SK-N-SH treated with all-trans-retinoic acid at 6 μM for 48 hours (cell line): ENCODE data around the gene NID1.

Source experiments
- ARNTL ChIP-seq: fragments of 450-650 bp; formaldehyde crosslinking; IDR thresholded peaks from 2 replicates; pipeline ENCODE4 v1.5.0; 2020; ENCODE audit warnings: low read depth, mild to moderate bottlenecking, moderate library complexity, borderline replicate concordance
- CSDC2 ChIP-seq: fragments of 250-450 bp; sonication (Bioruptor Pico); IDR thresholded peaks from 2 replicates; pipeline ENCODE4 v1.5.0; 2020; ENCODE audit warnings: mild to moderate bottlenecking, moderate library complexity
- ISL1 ChIP-seq: fragments of 250-450 bp; sonication (Bioruptor Pico); IDR thresholded peaks from 2 replicates; pipeline ENCODE4 v2.1.2; 2022; ENCODE audit warnings: mild to moderate bottlenecking, moderate library complexity
- OSR1 ChIP-seq: fragments of 250-450 bp; sonication (Bioruptor Pico); IDR thresholded peaks from 2 replicates; pipeline ENCODE4 v1.8.0; 2022; ENCODE audit warnings: moderate library complexity, mild to moderate bottlenecking, inconsistent platforms
- RARB ChIP-seq: fragments of 250-450 bp; sonication (Bioruptor Pico); IDR thresholded peaks from 2 replicates; pipeline ENCODE4 v1.8.0; 2021; ENCODE audit warnings: mild to moderate bottlenecking, moderate library complexity
- SNAI2 ChIP-seq: fragments of 250-450 bp; sonication (Bioruptor Pico); IDR thresholded peaks from 2 replicates; pipeline ENCODE4 v1.5.0; 2020; ENCODE audit warnings: mild to moderate bottlenecking, moderate library complexity
- ZFP3 ChIP-seq: fragments of 250-450 bp; sonication (Bioruptor Pico); IDR thresholded peaks from 2 replicates; pipeline ENCODE4 v1.5.0; 2020; ENCODE audit warnings: mild to moderate bottlenecking, moderate library complexity
- ZFP30 ChIP-seq: fragments of 450-650 bp; formaldehyde crosslinking; IDR thresholded peaks from 2 replicates; pipeline ENCODE4 v1.5.0; 2022; ENCODE audit warnings: mild to moderate bottlenecking, moderate library complexity
- ZNF565 ChIP-seq: fragments of 450-650 bp; formaldehyde crosslinking; conservative IDR thresholded peaks from 2 replicates; pipeline ENCODE4 v1.5.0; 2020; ENCODE audit warnings: low read depth, mild to moderate bottlenecking, moderate library complexity
- ZNF8 ChIP-seq: fragments of 450-650 bp; formaldehyde crosslinking; IDR thresholded peaks from 2 replicates; pipeline ENCODE4 v1.5.0; 2020; ENCODE audit warnings: mild to moderate bottlenecking, moderate library complexity
- TF ChIP-seq, protein P1 (sequence below): fragments of 250-450 bp; sonication (Bioruptor Pico); IDR thresholded peaks from 2 replicates; pipeline ENCODE4 v1.5.1; 2021; ENCODE audit warnings: mild to moderate bottlenecking, moderate library complexity
- TF ChIP-seq, protein P2 (sequence below): fragments of 250-450 bp; sonication (Bioruptor Pico); IDR thresholded peaks from 2 replicates; pipeline ENCODE4 v1.5.1; 2020; ENCODE audit warnings: low read depth, mild to moderate bottlenecking, moderate library complexity
- TF ChIP-seq, protein P3 (sequence below): fragments of 250-450 bp; sonication (Bioruptor Pico); IDR thresholded peaks from 2 replicates; pipeline ENCODE4 v1.8.0; 2020; ENCODE audit warnings: mild to moderate bottlenecking, moderate library complexity, borderline replicate concordance
- TF ChIP-seq, protein P4 (sequence below): fragments of 250-450 bp; sonication (Bioruptor Pico); IDR thresholded peaks from 2 replicates; pipeline ENCODE4 v1.5.0; 2020; ENCODE audit warnings: mild to moderate bottlenecking, moderate library complexity

DNA sequence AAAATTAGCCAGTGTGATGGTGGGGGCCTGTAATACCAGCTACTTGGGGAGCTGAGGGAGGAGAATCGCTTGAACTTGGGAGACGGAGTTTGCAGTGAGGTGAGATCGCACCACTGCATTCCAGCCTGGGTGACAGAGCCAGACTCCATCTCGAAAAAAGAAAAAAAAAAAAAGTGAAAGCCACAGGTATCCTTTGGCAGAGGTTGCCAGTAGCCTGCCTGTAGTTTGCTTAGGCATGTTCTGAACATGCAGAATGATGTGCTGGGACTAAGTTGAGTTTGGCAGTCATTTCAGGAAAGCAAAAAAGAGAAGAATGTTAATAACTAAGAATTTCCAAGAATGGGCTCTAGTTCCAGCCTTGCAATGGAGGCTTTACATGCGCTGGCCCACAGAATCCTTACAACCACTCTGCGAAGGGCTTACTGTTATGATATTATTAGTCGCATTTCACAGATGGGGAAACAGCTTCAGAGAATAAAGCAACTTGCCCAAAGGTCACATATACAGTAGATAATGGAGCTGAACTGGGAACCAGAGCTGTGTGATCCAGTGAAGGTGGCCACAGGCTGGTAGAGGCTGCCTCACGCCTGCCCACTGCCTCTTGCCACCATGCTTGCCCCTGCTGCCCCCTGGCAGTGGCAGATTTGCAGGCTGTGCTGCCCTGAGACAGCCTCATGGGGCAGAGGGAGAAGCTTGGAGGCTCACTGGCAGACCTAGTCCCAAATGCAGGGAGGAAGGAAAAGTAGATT lies 131.7 kb downstream of the NID1 start:
- TF ChIP-seq RARB = no peak
- TF ChIP-seq SNAI2 (CRISPR knock-in tag) = no peak
- TF ChIP-seq, protein P1, sequence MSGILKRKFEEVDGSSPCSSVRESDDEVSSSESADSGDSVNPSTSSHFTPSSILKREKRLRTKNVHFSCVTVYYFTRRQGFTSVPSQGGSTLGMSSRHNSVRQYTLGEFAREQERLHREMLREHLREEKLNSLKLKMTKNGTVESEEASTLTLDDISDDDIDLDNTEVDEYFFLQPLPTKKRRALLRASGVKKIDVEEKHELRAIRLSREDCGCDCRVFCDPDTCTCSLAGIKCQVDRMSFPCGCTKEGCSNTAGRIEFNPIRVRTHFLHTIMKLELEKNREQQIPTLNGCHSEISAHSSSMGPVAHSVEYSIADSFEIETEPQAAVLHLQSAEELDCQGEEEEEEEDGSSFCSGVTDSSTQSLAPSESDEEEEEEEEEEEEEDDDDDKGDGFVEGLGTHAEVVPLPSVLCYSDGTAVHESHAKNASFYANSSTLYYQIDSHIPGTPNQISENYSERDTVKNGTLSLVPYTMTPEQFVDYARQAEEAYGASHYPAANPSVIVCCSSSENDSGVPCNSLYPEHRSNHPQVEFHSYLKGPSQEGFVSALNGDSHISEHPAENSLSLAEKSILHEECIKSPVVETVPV (CRISPR knock-in tag) = no peak
- no peak for TF ChIP-seq ARNTL (CRISPR knock-in tag)
- TF ChIP-seq, protein P2, sequence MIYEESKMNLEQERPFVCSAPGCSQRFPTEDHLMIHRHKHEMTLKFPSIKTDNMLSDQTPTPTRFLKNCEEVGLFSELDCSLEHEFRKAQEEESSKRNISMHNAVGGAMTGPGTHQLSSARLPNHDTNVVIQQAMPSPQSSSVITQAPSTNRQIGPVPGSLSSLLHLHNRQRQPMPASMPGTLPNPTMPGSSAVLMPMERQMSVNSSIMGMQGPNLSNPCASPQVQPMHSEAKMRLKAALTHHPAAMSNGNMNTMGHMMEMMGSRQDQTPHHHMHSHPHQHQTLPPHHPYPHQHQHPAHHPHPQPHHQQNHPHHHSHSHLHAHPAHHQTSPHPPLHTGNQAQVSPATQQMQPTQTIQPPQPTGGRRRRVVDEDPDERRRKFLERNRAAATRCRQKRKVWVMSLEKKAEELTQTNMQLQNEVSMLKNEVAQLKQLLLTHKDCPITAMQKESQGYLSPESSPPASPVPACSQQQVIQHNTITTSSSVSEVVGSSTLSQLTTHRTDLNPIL = no peak
- TF ChIP-seq, protein P3, sequence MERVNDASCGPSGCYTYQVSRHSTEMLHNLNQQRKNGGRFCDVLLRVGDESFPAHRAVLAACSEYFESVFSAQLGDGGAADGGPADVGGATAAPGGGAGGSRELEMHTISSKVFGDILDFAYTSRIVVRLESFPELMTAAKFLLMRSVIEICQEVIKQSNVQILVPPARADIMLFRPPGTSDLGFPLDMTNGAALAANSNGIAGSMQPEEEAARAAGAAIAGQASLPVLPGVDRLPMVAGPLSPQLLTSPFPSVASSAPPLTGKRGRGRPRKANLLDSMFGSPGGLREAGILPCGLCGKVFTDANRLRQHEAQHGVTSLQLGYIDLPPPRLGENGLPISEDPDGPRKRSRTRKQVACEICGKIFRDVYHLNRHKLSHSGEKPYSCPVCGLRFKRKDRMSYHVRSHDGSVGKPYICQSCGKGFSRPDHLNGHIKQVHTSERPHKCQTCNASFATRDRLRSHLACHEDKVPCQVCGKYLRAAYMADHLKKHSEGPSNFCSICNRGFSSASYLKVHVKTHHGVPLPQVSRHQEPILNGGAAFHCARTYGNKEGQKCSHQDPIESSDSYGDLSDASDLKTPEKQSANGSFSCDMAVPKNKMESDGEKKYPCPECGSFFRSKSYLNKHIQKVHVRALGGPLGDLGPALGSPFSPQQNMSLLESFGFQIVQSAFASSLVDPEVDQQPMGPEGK = no peak
- no peak for TF ChIP-seq CSDC2 (CRISPR knock-in tag)
- TF ChIP-seq ISL1 = no peak
- no peak for TF ChIP-seq ZFP3
- no peak for TF ChIP-seq ZFP30 (CRISPR knock-in tag)
- TF ChIP-seq ZNF8 (CRISPR knock-in tag) = no peak
- no peak for TF ChIP-seq OSR1 (CRISPR knock-in tag)
- no peak for TF ChIP-seq ZNF565 (CRISPR knock-in tag)
- TF ChIP-seq, protein P4, sequence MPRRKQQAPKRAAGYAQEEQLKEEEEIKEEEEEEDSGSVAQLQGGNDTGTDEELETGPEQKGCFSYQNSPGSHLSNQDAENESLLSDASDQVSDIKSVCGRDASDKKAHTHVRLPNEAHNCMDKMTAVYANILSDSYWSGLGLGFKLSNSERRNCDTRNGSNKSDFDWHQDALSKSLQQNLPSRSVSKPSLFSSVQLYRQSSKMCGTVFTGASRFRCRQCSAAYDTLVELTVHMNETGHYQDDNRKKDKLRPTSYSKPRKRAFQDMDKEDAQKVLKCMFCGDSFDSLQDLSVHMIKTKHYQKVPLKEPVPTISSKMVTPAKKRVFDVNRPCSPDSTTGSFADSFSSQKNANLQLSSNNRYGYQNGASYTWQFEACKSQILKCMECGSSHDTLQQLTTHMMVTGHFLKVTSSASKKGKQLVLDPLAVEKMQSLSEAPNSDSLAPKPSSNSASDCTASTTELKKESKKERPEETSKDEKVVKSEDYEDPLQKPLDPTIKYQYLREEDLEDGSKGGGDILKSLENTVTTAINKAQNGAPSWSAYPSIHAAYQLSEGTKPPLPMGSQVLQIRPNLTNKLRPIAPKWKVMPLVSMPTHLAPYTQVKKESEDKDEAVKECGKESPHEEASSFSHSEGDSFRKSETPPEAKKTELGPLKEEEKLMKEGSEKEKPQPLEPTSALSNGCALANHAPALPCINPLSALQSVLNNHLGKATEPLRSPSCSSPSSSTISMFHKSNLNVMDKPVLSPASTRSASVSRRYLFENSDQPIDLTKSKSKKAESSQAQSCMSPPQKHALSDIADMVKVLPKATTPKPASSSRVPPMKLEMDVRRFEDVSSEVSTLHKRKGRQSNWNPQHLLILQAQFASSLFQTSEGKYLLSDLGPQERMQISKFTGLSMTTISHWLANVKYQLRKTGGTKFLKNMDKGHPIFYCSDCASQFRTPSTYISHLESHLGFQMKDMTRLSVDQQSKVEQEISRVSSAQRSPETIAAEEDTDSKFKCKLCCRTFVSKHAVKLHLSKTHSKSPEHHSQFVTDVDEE (CRISPR knock-in tag) = no peak
